DMS79 (cell line): ENCODE data around the gene RBM3.

Experiments used
- DNase-seq: peaks from one replicate; lab custom pipeline; 2025; lab: John Stamatoyannopoulos, UW

RBM3 gene

DNA sequence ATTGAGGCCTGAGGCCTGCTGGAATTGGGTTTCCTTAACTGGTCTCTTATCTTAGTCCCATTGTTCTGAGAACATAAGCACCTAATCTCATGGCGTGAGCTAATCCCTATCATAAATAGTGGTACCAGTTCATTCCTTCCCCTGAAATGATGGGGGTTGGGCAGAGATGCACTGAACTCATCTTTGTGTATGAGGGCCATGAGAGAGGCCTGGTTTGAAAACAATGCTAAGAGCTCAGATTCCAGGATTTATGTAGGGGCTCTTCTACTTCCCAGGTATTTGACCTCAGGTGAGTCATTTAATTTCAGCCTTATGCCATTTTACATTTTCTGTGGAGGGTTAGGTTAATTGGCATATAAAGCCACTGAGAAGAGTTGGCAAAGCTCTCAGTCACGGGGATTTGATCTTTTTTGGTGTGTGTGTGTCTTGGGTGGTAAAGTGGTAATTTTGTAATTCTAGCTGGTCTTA lies 4.4 kb downstream of the RBM3 start:
- no peak for DNase-seq

- no peak for DNase-seq
Measured at GRCh38 chrX:48579259-48579658, 5.0 kb downstream of the RBM3 start.

DNA sequence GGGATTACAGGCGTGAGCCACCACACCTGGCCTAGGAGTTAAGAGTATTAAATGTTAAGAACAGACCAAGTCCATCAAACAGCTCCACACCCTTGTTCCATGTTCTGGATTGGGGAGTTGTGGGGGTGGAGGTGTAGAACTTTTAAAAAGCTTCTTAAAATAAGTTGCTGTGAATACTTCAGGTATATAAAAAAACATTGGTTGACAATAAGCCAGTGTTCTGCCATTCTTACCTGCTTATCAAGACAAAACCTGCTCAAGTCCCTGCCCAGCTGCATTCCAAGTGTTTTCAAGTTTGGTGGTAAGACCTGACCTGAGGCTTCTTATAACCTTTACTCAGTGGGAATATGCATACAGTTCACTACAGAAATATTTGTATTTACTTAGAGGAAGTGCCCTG lies 6.4 kb downstream of the RBM3 start:
- no peak for DNase-seq

- no peak for DNase-seq
Measured at GRCh38 chrX:48584698-48585097, 10.4 kb downstream of the RBM3 start.

DNA sequence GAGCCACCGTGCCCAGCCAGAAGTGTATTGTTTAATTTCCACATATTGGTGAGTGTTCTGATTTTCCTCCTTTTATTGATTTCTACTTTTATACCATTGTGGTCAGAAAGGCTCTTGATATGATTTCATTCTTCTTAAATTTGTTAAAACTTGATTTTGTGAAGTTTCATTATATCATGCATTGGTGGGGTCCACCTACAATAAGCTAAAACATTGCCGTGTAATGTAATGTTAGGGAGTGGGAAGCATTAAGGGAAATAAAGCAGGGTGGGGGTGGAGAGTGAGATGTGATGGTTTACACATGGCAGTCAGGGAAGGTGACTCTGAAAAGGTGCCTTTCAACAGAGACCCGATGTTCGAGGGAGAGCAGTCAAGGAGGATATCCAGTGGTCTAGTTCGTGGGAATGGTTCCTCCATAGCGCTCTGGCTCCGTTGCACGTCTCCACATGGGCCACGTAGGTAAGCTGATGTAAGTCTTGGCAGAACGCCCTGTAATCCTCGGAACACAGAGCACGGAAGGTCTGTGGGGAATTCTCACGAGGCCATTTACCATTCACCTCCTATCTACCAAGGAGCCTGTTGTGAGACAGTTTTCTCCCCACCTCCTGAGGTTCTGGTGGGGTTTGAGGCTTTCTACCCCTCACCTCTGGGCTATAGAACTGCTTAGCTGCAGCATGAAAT lies 15.3 kb downstream of the RBM3 start:
- DNase-seq, result peak; percentile 32

- no peak for DNase-seq
Measured at GRCh38 chrX:48590203-48591103, 16.2 kb downstream of the RBM3 start.

DNA sequence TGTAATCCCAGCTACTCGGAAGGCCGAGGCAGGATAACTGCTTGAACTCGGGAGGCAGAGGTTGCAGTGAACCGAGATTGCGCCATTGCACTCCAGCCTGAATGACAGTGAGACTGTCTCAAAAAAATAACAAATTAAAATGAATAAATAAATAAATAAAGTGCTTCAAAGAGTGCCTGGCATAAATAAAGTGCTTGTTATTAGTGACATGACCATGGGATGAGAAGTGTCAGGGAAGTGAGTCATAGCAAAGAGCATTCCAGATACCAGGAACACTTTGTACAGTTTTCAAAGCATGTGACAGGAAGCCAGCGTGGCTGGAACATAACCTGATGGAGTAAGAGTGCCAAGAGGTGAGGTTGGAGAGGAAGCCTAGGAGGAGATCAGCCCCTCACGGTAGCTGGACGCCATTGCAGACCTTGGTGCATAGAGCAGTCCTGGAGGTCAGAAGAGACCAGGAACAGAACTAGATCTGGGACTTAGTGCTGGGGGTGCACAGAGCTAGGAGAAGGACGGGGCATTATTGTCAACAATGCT lies 17.0 kb downstream of the RBM3 start:
- no peak for DNase-seq

GRCh38 chrX:48592971-48593370 lies 18.7 kb downstream of the RBM3 start:
- DNase-seq, result no peak

DNA sequence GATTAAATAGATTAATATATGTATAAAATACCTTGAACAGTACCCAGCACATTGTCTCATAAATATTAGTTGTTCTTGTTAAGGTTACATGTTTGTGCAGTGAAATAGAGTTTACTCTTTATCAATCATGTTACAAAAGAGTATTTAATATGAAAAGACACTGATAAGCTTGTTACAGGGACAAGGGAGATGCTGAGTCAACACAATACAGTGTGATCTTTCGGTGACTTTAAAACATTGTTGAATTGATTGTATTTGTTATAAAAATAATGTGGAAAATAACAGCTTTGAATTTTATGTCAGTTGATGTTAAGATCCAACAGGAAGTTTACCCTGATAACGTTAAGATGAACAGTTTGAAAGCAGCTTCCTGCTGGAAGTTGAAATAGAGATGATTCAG lies 21.6 kb downstream of the RBM3 start:
- no peak for DNase-seq

GRCh38 chrX:48597353-48598264 lies 23.3 kb downstream of the RBM3 start, which contains the start of gene WDR13:
Gene WDR13, plus strand, starts transcription at chrX:48597492. Its CDS starts 505 bp downstream, at chrX:48597997.
- DNase-seq, result peak; percentile 81

DNA sequence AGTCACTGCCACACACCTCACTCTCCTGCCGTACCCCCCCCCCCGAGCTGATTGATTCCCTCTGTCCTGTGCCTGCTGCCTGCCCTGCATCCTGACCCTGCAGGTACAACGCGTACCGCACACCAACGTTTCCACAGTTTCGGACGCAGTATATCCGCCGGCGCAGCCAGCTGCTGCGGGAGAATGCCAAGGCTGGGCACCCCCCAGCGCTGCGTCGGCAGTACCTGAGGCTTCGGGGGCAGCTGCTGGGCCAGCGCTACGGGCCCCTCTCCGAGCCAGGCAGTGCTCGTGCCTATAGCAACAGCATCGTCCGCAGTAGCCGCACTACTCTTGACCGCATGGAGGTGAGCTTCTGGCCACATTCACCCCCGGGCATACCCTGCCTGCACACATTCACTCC lies 24.3 kb downstream of the RBM3 start:
- DNase-seq, result no peak

GRCh38 chrX:48599341-48599740 lies 25.1 kb downstream of the RBM3 start:
- DNase-seq, result no peak

- no peak for DNase-seq
Measured at GRCh38 chrX:48600226-48600625, 25.9 kb downstream of the RBM3 start.

DNA sequence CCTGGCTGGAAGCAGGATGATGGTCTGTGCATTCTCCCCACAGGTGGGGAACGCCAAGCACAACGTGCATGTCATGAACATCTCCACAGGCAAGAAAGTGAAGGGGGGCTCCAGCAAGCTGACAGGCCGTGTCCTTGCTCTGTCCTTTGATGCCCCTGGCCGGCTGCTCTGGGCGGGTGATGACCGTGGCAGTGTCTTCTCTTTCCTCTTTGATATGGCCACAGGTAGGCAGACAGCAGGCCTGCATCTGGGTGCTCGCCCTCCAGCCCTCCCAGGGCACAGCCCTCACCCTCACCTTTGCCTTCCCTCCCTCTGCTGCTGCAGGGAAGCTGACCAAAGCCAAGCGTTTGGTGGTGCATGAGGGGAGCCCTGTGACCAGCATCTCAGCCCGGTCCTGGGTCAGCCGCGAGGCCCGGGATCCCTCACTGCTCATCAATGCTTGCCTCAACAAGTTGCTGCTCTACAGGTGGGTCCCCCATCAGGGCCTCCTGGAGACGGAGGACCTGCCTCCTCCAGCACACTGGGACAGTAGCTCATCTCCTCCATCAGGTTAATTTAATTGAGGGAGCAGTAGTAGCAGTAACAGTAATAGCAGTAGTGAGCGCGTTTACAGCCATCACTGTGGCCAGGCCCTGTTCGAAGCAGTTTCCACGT lies 27.6 kb downstream of the RBM3 start:
- DNase-seq, result no peak

DNA sequence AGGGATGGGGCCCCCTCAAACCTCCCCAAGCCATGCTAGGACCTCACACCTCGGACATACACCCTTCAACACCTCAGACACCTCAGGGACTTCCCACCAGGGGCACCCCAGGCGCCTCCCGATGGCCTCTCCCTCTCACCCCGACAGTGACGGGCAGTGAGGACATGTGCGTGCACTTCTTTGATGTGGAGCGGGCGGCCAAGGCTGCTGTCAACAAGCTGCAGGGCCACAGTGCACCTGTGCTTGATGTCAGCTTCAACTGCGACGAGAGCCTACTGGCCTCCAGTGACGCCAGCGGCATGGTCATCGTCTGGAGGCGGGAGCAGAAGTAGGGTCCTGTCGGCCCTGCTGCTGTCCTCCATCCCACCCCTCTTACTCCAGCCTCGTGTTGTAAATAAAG lies 30.4 kb downstream of the RBM3 start:
- DNase-seq, result no peak

DNA sequence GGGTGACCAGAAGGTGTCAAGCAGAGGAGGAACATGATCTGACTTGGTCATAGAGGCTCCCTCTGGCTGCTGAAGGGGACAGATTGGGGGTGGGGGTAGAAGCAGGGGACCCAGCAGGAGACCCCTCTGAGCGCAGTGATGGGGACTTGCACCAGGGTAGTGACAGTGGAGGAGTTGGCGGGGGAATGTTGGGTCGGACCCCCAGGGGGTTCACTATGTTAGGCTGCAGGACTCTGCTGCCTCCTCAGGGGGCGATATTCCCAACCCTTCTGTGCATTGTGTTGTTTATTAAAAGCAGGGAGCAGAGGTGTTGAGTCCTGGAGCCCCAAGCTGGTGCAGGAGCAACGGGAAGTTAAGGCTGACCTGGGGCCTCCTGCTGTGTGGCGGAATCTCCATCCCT lies 31.8 kb downstream of the RBM3 start:
- DNase-seq, result no peak

DNA sequence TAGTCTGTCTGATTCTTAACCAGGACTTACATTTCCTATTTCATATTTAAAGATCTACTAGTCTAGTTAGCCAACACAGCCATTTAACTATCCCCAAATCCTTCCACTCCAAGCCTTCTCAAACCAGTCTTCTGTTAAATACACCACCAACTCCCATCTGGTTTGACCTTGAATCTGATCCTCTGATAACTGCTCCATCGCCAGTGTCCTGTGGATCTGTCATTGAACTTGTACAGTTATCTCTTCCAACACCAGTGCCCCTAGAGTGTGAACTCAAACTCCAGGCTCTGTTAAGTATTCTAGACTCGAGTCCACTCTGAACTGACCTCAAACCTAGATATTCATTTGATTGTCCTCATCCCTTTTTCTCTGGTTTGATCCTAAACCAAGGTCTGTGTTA lies 37.4 kb downstream of the RBM3 start:
- DNase-seq, result no peak

DNA sequence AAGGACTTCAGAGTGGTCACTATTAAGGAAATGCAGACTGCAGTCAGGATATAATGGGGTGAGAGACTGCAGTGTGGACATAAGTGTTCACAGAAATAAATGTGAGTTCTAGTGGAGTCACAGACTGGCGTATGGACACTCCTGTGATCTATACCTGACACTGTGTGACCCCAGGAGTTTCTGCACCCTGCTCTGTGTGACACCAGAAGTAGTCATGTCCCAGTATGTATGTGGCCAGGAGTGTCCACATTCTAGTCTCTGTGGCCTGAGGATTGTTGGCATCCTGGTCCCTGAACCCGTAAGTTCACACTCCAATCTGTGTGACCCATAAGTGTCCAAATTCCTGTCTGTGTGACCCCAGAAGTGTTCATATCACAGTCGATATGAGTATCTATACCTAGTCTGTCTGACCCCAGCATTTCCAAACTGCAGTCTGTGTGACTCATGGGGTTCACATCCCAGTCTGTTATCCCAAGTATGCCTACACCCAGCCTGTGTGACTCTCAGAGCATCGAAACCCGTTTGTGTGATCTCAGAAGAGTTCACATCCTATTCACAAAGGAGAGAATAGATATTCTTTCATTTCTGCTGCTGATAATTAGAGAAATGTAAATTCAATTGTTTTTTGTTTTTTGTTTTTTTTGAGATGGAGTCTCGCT lies 39.3 kb downstream of the RBM3 start:
- DNase-seq, result no peak

DNA sequence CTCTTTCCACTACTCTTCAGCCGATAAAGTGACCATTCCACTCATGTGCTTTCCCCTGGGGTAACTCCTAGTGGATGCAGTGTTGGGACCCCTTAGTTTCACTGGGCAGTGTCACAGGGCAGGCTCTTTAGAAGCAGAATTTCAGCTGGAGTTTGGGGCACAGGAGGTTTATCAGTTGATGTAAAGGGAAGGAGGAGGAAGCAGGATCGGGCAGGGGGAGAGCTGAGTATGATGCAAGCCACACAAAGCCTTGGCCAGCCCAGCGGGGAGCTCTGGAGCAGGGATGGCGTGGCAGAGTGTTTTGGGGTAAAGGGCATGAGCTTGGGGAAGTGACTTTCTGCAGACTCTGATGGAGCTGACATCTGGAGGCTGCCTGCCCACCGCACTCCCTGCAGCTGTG lies 42.3 kb downstream of the RBM3 start:
- DNase-seq, result no peak

DNA sequence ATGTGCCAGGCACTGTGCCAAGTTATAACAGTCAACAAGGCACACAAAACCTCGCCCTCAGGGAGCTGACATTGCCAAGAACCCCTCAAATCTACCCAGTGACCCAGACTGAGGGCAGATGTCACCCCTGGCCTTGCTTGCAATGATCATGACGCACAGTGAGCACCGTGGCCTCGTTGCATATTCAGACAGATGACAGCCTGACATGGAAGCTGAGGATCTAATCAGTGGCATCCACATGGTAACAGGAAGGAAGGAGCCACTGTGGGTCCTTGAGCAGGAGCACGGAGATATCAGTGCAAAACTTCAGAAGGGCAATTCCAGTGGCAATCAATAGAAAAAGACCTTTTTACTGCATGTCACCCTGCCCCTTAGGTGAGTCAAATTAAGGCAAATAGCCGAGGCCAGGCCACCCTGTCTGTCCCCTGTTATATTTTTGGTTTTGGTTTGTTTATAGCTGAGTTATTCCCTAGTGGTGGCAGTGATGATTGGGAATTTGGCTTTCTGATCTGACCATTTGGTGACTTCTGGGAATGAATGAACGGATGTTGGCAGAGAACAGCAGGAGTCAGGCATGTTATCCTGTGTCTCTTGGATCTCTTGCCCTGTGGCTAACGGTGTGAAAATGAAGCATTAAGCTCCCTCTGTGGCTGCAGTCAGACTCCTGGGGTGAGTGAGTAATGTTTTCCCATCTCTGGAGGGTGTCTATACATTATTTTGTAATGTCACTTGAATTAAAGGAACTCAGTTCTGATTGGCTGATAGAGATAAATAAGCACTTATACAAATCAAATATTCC lies 43.5 kb downstream of the RBM3 start:
- DNase-seq, result no peak
